Measurements from ENCODE around the gene KSR2. TPM values are rescaled to one million over a fixed set of nuclear protein-coding genes. Genes with fewer than 3 reads are reported as not detected.

Gene KSR2
- total and polyA plus RNA-seq, 2 of the 4 experiments (the other 2 are of a cell fraction): not detected

DNA sequence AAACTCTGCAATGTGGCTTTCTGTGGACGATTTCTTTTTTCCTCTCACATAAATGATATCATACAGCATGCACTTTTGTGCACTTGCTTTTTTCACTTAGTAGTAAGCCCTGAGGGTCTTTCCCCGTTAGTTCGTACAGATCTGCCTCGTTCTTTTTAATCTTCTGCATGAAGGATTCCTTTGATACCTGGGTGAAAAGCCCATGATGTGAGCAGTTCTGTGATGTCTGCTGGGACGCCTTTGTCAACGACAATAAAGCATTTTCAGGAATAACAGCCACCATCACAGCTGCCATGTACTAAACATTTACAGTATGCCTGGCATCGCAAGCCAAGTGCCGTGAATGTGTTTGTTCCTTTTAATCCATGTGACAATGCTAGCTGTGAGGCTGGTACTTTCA lies 99.2 kb downstream of the KSR2 start:
- Histone ChIP-seq H3K14ac (replicated peaks; ENCODE audit: low read depth, low read length) (no peak overlapping the region), H2BK20ac (ENCODE audit: low read depth, low read length) (no peak overlapping the region), H3K79me1 (ENCODE audit: low read depth in 1 of 2, low read length in 2 of 2) (no peaks in the 10 kb centered on the region), H2AFZ (replicated peaks; ENCODE audit: low read length, poor library complexity) (no peak overlapping the region), H3K18ac (ENCODE audit: low read depth, low read length) (no peak overlapping the region), H2BK120ac (ENCODE audit: low read depth, low read length) (no peak overlapping the region), H3K4me3 (ENCODE audit: insufficient read depth, low read depth, low read length) (no peak overlapping the region), H3K23ac (ENCODE audit: low read depth, low read length) (no peak overlapping the region), H3K56ac (ENCODE audit: extremely low read depth, insufficient read depth, low read length) (no peak overlapping the region), H2BK5ac (ENCODE audit: low read depth, low read length, poor library complexity, severe bottlenecking) (no peak overlapping the region), H3K27me3 (ENCODE audit: control insufficient read depth, insufficient read depth, low read length) (no peaks in the 10 kb centered on the region), H3K4me1 (ENCODE audit: control insufficient read depth, insufficient read depth, low read length) (no peaks in the 10 kb centered on the region), H4K8ac (ENCODE audit: low read depth in 2 of 2, low read length in 2 of 2) (no peak overlapping the region), H3K4me2 (ENCODE audit: low read depth, low read length) (no peak overlapping the region), H2AK9ac (replicated peaks; ENCODE audit: low read depth, low read length, poor library complexity) (no peak overlapping the region), H3K9me3 (ENCODE audit: control insufficient read depth, insufficient read depth, low read length) (no peaks in the 10 kb centered on the region), H3K27ac (ENCODE audit: insufficient read depth, low read length) (no peak overlapping the region), H4K91ac (ENCODE audit: insufficient read depth, low read depth, low read length) (no peak overlapping the region), H3K9ac (ENCODE audit: low read depth, low read length) (no peak overlapping the region), H3K9me1 (ENCODE audit: insufficient read depth, low read length) (no peaks in the 10 kb centered on the region), H2BK15ac (ENCODE audit: low read depth, low read length) (no peak overlapping the region), H4K20me1 (ENCODE audit: insufficient read depth, low read length) (no peaks in the 10 kb centered on the region), H3K4ac (ENCODE audit: low read depth, low read length) (no peak overlapping the region), H2AK5ac (ENCODE audit: low read depth, low read length) (no peak overlapping the region), H4K5ac (ENCODE audit: low read depth, low read length) (no peak overlapping the region), H3K36me3 (ENCODE audit: control insufficient read depth, insufficient read depth, low read length) (no peaks in the 10 kb centered on the region)
- dilution Hi-C loops (cut with HindIII; ENCODE audit: low sequenced_read_pairs, unreplicated experiment) (no loop called here), in situ Hi-C loops (cut with MboI; ENCODE audit: low sequenced_read_pairs) (loop anchor here (25.0 kb wide), 1 partner anchor 268 kb away; the partner anchor contains the start of gene PEBP1), intact Hi-C loops (cut with micrococcal nuclease) (no loop called here)
- no TSS peak for BruUV-seq (replicated peaks)
- ChIA-PET CTCF (no interaction called here), POLR2A (ENCODE audit: unreplicated experiment) (no interaction called here)
- WGBS, 2 experiments (ENCODE audit: extremely low coverage in 2 of 2, insufficient read length in 1 of 2): 40% methylated on average over 1 of the region's 8 CpGs; no CpG with 5 or more reads in 1 of the 2 experiments
- ATAC-seq (ENCODE audit: low read depth) (no peak), DNase-seq (no peak)
- no peak for TF ChIP-seq FOS (IDR thresholded peaks at IDR 0.05; ENCODE audit: low read depth, low read length)

All from IMR-90 (cell line).